GM19372 (cell line): Measurements from ENCODE around the gene TCERG1.

Experiments
- ATAC-seq: cut with Tn5 transposase; IDR thresholded peaks from one replicate; pipeline ENCODE4 v1.9.1; 2021; ENCODE audit warnings: mild to moderate bottlenecking, low read depth, moderate library complexity; ENCODE audit not compliant: unreplicated experiment

TCERG1 gene

DNA sequence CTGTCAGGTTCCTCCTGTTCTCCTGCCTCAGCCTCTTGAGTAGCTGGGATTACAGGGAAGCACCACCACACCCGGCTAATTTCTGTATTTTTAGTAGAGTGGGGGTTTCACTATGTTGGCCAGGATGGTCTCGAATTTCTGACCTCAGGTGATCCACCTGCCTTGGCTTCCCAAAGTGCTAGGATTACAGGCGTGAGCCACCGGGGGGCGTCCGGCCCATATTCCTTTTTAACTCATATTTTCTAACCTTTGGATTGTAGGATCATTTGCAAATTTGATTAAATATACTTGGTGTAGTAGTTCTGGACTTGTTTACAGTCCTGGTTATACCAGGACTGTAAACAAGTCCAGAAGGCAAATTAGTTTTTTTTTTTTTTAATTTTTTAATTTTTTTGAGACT is 4.3 kb downstream of the TCERG1 start:
- ATAC-seq, result no peak

DNA sequence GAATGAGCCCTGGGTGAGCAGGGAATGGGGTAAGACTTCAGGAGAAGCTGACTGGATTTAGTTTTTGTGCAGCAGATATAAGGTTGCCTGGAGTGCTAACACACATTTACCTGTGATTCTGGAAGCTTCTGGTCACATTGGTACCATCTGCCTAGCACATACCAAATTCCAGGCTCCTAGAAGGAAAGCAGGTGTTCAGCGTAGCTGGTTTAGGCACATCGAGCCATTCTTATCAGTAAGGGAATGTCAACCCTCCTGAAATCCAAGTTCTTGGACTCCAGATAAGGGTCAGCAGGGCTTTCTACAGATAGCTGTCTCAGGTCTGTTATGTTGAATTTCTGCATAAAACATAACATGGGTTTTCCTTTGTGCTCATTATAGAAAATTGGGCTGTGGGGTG is 10.3 kb downstream of the TCERG1 start:
- ATAC-seq, result no peak

GRCh38 chr5:146458894-146459293 is 11.8 kb downstream of the TCERG1 start:
- no peak for ATAC-seq

DNA sequence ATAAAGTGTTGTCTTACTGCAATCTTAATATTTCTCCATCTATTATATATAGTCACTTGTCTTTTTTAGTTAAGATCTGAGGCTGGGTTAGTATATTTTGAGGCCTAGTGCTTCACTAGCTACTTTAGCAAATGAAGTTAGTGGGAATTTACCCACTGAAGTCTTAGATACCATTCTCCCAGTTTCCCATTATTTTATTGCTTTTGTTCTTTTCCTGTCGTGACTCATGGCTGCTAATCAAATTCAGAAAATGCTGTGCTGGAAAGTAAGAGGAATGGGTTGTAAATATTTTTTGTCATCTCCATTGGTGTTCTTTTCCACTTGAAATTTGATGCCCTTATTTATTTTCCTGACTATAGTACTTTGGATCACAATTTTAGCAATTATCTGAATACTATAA is 14.2 kb downstream of the TCERG1 start:
- no peak for ATAC-seq

DNA sequence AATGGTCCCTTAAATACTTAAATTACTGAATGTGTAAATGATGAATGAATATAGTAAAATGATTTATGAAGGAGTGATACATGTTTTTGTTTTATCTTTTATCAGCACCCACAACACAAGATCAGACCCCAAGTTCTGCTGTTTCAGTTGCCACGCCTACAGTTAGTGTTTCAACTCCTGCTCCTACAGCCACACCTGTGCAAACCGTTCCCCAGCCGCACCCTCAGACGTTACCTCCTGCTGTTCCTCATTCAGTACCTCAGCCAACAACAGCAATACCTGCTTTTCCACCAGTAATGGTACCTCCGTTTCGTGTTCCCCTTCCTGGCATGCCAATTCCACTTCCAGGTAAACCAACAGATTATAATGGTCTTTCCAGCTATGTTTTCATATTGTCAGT is 16.3 kb downstream of the TCERG1 start:
- no peak for ATAC-seq

DNA sequence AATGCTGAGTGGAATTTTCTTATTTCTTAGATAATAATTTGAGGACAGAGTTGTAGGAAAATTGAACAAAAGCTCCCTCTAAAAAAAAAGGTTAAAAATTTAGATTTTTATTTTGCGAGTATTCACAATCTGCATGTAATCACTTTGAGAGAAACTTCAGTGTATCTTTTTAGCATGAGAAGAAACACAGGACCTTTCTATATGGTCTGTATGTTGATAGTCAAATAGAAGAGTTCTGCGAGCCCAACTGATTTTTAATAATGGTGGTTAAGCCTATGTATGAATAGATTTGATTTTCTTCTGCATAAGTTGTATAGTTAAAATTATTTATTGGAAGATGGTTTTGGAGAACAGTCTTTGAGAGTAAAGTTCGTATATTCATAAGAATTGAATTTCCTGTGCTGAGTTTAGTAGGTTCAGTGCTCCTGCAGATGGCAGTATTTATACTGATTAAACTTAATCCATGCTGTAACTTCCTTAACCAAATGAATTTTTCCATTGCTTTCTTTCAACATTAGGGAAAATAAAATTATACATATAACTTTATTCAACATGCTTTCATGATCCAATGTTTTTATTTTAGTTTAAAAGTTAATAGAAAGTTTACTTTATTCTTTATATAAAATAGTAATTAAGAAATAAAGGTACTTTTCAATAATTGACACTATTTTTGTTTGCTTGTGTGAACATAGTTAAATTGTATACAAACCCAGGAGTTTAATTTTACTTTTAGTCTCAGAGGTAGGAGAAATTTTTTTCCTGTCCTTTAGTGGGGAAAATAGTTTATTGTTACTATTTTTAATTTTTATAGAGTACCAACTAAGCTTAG is 19.6 kb downstream of the TCERG1 start:
- ATAC-seq, result no peak

DNA sequence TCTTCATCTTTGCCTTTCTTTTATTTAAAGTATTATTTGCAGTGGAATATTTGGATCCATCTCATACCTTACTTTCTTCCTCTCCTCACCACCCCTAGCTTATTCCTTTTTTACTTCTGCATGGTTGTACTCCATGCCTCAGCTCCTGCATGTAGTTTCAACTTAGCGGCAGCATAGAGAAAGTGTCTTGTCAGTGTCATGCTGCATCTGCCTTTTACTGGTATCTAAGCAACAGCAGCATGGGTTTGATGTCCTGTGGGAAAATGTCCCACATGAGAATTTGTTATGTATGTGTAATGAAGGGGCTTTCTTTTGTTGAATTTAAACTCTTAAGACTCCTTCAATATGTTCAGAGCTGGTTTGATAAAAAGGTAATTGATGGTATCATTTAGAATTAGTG is 20.6 kb downstream of the TCERG1 start:
- no peak for ATAC-seq

DNA sequence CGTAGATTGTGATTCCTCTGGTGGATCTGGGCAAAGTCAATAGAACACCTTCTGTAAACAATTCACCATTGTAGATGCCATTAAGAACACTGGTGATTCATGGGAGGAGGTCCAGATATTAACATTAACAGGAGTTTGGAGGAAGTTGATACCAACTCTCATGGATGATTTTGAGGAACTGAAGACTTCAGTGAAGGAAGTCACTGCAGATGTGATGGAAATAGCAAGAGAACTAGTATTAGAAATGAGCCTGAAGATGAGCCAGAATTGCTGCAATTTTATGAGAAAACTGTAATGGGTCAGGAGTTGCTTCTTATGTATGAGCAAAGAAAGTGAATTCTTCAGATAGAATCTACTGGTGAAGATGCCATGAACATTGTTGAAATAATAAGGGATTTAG is 26.9 kb downstream of the TCERG1 start:
- no peak for ATAC-seq

- no peak for ATAC-seq
Observed at GRCh38 chr5:146475190-146475780, 28.2 kb downstream of the TCERG1 start.

DNA sequence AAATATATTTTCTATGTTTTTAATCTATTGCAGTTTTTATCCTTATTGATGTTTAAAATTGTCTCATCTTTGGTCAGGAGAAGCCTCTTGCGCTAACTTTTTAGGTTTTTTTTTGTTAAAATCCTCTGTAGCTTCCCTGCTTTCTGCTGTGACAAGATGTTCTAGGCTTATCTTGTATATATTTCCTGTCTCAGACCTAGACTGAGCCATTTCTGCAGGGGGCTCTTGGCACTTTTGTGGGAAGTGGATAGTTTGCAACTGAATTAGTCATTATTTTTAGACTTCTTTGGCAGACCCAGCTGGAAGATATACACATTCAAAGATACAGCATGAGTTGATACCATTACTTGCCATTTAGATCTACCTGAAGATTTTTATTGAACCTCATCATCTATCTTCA is 28.8 kb downstream of the TCERG1 start:
- no peak for ATAC-seq

GRCh38 chr5:146482775-146483174 is 35.6 kb downstream of the TCERG1 start:
- ATAC-seq, result no peak

GRCh38 chr5:146484714-146485391 is 37.7 kb downstream of the TCERG1 start:
- no peak for ATAC-seq

- ATAC-seq, result no peak
Observed at GRCh38 chr5:146490089-146490843, 43.1 kb downstream of the TCERG1 start.

DNA sequence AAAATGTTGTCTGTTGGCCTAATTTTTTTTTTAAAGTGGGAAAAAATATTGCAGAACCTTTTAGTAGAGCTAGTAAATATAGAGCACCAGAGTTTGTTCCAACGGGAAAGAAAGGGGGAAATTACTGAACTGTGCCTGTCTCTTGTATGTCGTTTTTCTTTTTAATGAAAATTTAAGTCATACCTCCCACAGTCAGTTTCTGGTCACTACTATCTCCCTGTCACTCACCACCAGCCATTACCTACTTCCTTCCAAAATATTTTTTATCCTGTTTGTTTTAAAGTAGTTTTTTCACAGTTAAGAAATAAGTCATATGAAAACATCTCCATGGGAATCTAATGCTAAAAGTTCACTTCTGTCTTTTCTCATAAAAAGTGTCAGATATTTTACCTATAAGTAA is 47.5 kb downstream of the TCERG1 start:
- no peak for ATAC-seq

DNA sequence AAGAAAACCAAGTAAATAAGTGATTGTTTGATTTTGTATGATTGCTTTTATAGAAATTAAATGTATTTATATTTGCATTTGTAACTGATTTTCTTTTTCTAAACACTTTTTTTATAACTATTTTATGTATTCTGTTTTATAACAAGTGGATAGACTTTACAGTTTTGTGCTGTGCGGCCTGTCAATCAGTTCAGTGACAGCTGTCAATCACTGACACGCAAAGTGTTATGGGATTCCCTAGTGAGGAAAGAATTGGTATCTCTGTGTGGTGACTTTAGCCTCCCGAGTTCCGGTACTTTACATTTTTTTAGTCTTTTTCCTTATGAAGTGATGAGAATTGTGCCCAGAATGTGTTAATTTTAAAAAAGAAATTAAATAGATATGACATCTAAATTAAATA is 52.5 kb downstream of the TCERG1 start:
- ATAC-seq, result no peak

DNA sequence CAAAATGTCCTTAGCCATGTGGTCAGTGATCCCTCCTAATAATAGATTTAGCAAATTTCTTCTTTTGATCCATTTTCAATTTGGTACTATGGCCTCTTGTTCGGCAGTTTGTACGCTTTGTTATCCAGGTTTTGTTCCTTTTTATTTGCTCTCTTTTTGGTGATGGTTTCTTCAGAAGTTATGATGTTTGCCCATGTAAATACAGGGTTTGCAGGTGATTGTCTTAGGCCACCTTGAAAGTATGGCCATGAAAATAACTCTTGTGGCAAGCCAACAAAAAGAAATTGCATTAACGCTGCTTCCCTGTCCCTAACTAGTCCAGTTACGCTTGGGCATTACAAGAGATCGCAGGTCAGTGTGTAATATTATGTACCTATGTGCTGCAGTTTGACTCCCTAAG is 60.3 kb downstream of the TCERG1 start:
- no peak for ATAC-seq

- no peak for ATAC-seq
Observed at GRCh38 chr5:146510559-146511125, 63.5 kb downstream of the TCERG1 start.

GRCh38 chr5:146513462-146513861 is 66.3 kb downstream of the TCERG1 start:
- no peak for ATAC-seq

DNA sequence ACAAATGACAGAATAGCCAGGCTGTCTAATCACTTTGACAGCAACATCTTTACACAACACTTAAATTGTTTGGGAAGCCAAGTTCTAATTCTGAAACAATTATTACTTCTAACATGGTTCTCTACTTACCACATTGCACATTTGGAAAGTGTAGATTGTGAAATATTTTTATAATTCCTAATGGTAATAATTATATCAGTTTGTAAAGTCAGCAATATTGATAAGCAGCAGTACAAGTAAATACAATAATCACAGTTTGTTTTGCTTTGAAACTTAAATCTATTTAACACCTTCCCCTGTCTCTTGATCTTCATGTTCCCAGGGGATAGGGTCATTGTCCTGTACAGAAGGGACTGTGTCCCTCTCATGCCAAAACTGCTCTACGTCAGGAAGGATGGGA is 67.4 kb downstream of the TCERG1 start:
- no peak for ATAC-seq

GRCh38 chr5:146515473-146516150 is 68.5 kb downstream of the TCERG1 start:
- no peak for ATAC-seq
